ENCODE results near the gene SPATA24.
"Not testable (repeated sequence)": the region's sequence is repeated elsewhere in the genome, so short reads cannot be mapped to it uniquely, and the experiment has no call there.

Gene SPATA24

GRCh38 chr5:139417214-139417613 lies 13.3 kb upstream of the SPATA24 start:
- no peak for DNase-seq (ENCODE audit: low read depth in 2 of 2, low spot score in 1 of 2)

GRCh38 chr5:139416651-139417050 lies 12.8 kb upstream of the SPATA24 start:
- DNase-seq (ENCODE audit: low read depth in 2 of 2, low spot score in 1 of 2), result no peak

- no peak for DNase-seq (ENCODE audit: low read depth in 2 of 2, low spot score in 1 of 2)
These were observed 12.0 kb upstream of the SPATA24 start for GRCh38 chr5:139415869-139416268.

- no peak for DNase-seq (ENCODE audit: low read depth in 2 of 2, low spot score in 1 of 2)
These were observed 11.5 kb upstream of the SPATA24 start for GRCh38 chr5:139415221-139415861.

- no peak for DNase-seq (ENCODE audit: low read depth in 2 of 2, low spot score in 1 of 2)
These were observed 10.8 kb upstream of the SPATA24 start for GRCh38 chr5:139414581-139415130.

- no peak for DNase-seq (ENCODE audit: low read depth in 2 of 2, low spot score in 1 of 2)
These were observed 10.1 kb upstream of the SPATA24 start for GRCh38 chr5:139413963-139414362.

- no peak for DNase-seq (ENCODE audit: low read depth in 2 of 2, low spot score in 1 of 2)
These were observed 9.3 kb upstream of the SPATA24 start for GRCh38 chr5:139413153-139413552.

- DNase-seq (ENCODE audit: low read depth in 2 of 2, low spot score in 1 of 2), result no peak
These were observed 7.3 kb upstream of the SPATA24 start for GRCh38 chr5:139410993-139411828.

GRCh38 chr5:139410121-139410992 lies 6.5 kb upstream of the SPATA24 start:
- DNase-seq (ENCODE audit: low read depth in 2 of 2, low spot score in 1 of 2), result no peak

- not testable (repeated sequence) for DNase-seq (ENCODE audit: low read depth in 2 of 2, low spot score in 1 of 2)
These were observed 5.2 kb upstream of the SPATA24 start for GRCh38 chr5:139409116-139409515.

GRCh38 chr5:139408191-139408590 lies 4.3 kb upstream of the SPATA24 start:
- no peak for DNase-seq (ENCODE audit: low read depth in 2 of 2, low spot score in 1 of 2)

- DNase-seq (ENCODE audit: low read depth in 2 of 2, low spot score in 1 of 2), result no peak
These were observed 3.6 kb upstream of the SPATA24 start for GRCh38 chr5:139407517-139407916.

GRCh38 chr5:139406963-139407362 lies 3.1 kb upstream of the SPATA24 start:
- no peak for DNase-seq (ENCODE audit: low read depth in 2 of 2, low spot score in 1 of 2)

- no peak for DNase-seq (ENCODE audit: low read depth in 2 of 2, low spot score in 1 of 2)
These were observed 573 bp upstream of the SPATA24 start for GRCh38 chr5:139404484-139404840.

- no peak for DNase-seq (ENCODE audit: low read depth in 2 of 2, low spot score in 1 of 2)
These were observed 487 bp downstream of the SPATA24 start for GRCh38 chr5:139403418-139403786.

- DNase-seq (ENCODE audit: low read depth in 2 of 2, low spot score in 1 of 2), result no peak
These were observed 1.2 kb downstream of the SPATA24 start for GRCh38 chr5:139402561-139403158.

GRCh38 chr5:139401546-139401945 lies 2.3 kb downstream of the SPATA24 start:
- DNase-seq (ENCODE audit: low read depth in 2 of 2, low spot score in 1 of 2), result no peak

- no peak for DNase-seq (ENCODE audit: low read depth in 2 of 2, low spot score in 1 of 2)
These were observed 4.3 kb downstream of the SPATA24 start for GRCh38 chr5:139399501-139400121.

- no peak for DNase-seq (ENCODE audit: low read depth in 2 of 2, low spot score in 1 of 2)
These were observed 6.0 kb downstream of the SPATA24 start for GRCh38 chr5:139397921-139398320.

- DNase-seq (ENCODE audit: low read depth in 2 of 2, low spot score in 1 of 2), result no peak
These were observed 7.2 kb downstream of the SPATA24 start for GRCh38 chr5:139396691-139397090.

Data from stimulated activated CD8-positive, alpha-beta memory T cell treated with anti-CD3 and anti-CD28 coated beads, Interleukin-4, amount 100 ng/mL, for 4 hours (primary cell).